GM18867 (cell line): ENCODE data around the gene SMIM1.

ENCODE experiments used
- ATAC-seq: cut with Tn5 transposase; IDR thresholded peaks from one replicate; pipeline ENCODE4 v1.9.1; 2021; ENCODE audit warnings: mild to moderate bottlenecking, moderate library complexity; ENCODE audit not compliant: unreplicated experiment

SMIM1 gene

DNA sequence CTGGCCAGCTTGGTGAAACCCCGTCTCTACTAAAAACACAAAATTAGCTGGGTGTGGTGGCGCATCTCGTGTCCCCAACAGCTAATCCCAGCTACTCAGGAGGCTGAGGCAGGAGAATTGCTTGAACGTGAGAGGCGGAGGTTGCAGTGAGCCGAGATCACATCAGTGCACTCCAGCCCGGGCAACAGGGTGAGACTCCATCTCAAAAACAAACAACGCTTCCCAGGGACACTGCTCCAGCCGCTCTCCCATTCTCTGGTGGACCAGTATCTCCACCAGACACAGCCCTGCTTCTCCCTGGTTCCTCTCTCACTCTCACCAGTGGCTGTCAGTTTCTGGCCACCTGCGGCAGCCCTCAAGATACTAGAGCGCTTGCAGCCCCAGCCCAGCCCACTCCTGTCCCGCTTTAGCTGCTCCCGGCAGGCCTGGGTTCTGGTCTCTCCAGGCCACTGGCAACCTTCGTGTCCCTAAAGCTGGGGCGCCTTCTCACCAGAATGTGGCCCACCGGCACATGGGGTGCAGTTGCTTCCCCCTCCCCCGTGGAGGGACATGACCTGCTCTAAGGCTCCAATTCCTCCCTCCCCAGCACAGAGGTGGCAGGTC is 44.7 kb downstream of the SMIM1 start:
- no peak for ATAC-seq

DNA sequence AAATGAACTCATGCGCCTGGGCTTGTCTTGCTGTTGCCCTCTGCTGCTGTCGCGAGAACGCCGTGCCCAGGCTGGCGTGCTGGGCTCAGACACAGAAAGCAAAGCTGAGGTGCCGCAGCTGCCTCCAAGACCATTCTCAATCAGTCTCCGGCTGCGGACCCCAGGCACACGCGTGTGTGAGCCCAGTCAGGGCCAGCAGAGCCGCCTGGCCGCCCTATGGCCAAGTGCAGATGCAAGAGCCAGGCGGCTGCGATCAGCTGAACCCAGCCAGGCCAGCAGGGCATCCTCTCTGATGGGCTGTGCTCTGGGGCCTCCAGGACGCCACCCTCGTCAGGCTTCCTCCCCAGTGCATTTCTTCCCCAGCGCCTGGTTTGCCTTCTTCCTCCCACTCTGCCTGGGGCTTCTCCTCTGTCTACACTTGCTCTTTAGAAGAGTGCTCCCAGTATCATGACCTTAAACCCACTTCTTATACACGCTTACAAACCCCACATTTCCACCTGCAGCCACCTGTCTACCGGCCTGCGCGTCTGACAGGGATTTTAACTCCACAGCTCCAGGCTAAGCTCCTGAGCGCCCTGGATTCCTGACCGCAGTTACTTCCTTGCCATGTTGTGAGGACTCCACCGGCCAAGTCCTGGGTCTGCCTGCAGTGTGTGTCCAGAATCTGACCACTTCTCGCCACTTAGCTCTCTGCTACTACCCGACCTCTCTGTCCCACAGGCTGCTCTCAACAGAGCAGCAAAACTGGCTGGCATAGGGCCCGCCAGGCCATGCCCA is 45.5 kb downstream of the SMIM1 start:
- ATAC-seq: no peak

DNA sequence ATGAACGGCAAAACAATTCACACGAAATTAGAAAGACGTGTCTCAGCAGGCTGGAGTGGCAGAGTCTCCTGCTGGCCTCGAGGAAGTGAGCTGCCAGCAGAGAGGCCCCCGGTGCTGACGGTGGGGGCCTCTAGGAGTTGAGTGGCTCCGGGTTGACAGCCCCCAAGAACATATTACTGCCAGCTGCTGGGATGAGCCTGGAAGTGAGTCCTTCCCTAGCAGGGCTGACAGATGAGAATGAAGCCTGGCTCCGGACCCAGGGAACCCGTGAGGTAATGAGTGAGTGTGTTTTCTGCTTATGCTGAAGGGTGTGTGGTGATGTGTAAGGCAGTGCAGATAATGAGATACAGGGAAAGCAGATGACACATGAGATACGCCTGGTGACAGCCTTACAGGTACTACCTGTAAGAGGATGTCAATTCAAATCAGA is 47.2 kb downstream of the SMIM1 start:
- no peak for ATAC-seq

DNA sequence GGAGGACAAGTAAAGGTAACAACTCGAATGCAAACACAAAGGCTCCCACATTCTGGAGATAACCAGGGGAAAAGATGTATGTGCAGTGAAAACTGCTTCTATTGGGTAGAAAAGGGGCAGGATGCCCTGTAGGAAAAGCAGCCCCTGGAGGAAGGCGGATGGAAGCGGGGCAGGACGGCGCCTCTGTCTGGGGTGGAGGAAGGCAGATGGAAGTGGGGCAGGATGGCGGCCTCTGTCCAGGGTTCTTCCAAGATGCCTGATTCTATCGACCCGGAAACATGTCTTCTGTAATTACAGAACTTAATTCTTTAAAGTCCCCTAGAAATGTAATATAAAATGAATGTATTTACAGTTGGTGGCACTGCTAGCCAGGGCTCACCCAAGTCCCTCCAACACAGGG is 47.8 kb downstream of the SMIM1 start:
- ATAC-seq: no peak

DNA sequence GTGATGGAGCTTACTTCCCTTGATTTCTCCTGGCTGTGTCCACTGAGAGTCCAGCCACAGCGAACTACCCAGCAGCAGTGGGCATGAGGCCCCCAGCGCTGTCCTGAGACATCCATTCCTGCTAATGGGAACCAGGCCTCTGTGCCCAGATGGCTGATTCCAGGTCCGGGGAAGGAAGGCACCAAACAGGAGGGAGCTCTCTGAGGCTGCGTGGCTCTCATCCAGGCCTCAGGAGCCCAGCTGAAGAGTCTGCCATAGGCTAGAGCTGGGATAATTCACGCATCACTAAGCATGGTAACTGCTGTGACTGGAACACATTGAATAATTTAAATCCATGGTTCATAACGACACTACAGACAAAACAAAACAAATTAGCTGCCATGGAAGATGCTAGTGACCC is 48.5 kb downstream of the SMIM1 start:
- ATAC-seq: no peak

DNA sequence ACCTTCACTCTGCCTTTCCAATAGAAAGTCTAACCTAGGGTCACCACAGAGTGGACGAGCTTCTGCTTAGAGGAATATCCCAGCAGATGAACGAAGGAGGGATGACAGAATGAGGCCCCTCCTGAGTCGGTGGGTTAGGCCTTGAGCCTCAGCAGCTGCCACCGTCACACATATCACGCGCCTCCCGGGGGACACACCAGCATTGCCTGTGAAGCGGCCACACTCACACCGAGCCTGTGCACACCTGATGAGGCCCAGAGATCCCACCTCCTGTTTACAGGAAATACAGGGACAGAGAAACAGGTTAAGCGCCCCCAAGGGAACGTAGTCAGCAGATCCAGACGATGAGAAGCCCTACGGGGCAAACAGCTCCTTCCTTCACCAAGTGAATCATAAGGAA is 48.9 kb downstream of the SMIM1 start:
- no peak for ATAC-seq

DNA sequence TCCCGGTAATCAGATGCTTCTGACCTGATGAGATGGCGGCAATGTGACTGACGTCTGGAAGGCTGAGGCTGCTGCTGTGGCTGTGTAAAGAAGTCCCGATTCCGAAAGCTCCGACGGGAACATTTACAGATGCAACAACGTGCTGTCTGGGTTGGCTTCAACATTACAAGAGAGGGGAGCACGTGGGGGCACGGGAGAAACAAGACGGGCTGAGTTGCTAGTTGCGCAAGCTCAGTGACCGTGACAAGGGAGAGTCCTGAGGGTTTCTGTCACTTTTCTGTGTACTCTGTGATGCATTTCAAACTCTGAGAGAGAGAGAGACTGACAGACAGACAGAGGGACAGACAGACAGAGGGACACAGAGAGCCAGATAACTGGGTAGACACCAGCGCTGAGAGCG is 49.4 kb downstream of the SMIM1 start:
- ATAC-seq: no peak

DNA sequence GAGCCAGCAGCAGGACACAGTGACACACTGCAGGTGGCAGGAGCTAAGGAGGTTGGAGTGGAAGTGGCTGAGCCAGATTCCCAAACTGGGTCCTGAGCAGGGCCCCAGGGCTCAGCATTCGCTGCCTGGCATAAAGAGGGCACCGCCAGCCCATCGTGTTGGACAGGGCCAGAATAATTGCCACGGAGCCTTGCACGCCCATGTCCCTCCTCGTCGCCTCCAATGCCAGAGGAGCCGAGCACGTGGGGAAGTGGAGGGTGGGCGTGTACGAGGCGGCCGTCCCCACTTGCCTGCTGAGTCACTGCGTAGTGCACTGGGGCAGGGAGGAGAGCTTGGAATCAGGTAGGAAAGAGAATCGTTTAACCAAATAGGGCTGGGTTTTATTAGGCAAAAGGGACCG is 49.9 kb downstream of the SMIM1 start:
- no peak for ATAC-seq

DNA sequence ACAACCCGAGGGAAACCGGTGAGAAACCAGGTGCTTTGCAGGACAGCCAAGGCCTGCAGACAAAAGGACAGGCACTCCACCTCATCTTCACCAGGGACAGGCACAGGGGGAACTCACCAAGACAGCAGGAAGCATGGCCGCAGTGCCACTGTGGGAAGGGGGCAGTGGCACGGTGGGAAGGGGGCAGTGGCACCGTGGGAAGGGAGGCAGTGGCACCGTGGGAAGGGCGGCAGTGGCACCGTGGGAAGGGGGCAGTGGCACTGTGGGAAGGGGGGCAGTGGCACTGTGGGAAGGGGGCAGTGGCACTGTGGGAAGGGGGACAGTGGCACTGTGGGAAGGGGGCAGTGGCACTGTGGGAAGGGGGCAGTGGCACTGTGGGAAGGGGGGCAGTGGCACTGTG is 52.1 kb downstream of the SMIM1 start:
- no peak for ATAC-seq

DNA sequence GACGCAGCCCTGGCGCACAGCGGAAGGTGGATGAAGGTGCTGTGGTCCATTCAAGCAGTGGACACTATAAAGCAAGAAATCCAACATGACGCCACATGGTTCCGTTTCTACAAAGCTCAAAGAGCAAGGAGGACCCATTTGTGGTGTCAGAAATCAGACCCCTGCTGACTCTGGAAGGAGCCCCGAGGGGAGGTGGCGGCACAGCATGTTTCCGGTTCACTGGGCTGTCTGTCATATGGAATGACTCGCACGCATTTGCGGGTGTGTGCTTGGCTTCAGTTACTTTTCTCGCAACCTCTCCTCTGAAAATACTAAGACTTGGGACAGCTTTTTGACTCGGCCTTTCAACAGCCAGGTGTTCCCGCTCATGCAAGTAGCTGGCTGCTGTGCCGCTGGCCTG is 52.8 kb downstream of the SMIM1 start:
- ATAC-seq: no peak
